Upper lobe of right lung (tissue), 1 donor: ENCODE data around the gene TIMP3. TPM values are rescaled to one million over a fixed set of nuclear protein-coding genes. Genes with fewer than 3 reads are reported as not detected.

Source experiments
- ATAC-seq: fragments of 200-7000 bp; cut with Tn5 transposase; one replicate; pipeline ENCODE4 v1.9.1; 2020; ENCODE audit warnings: mild to moderate bottlenecking, moderate library complexity
- DNase-seq: peaks from one replicate; pipeline ENCODE4 v3.0.0-alpha.2; 2020
- H3K27ac ChIP-seq: fragments of 200-600 bp; one replicate; pipeline ENCODE4 v1.8.0; 2022
- H3K27me3 ChIP-seq: fragments of 200-600 bp; one replicate; pipeline ENCODE4 v1.8.0; 2022; ENCODE audit warnings: mild to moderate bottlenecking
- H3K36me3 ChIP-seq: fragments of 200-600 bp; one replicate; pipeline ENCODE4 v1.8.0; 2022
- H3K4me1 ChIP-seq: fragments of 200-600 bp; one replicate; pipeline ENCODE4 v1.8.0; 2022
- H3K4me3 ChIP-seq: fragments of 200-600 bp; one replicate; pipeline ENCODE4 v1.8.0; 2022; ENCODE audit warnings: mild to moderate bottlenecking
- H3K9me3 ChIP-seq: fragments of 200-600 bp; one replicate; pipeline ENCODE4 v1.8.0; 2022
- CTCF ChIP-seq: fragments of 200-600 bp; IDR thresholded peaks from one replicate; pipeline ENCODE4 v1.8.0; 2022; ENCODE audit warnings: antibody characterized with exemption
- intact Hi-C: fragments of 100-400 bp; cut with DNase I; formaldehyde crosslinking; loops from one replicate; pipeline ENCODE4 v1.11.0; 2022
- total RNA-seq: library from RNA; stranded (reverse); fragmentation: NEBNext Ultra II Directional; extraction: Animal tissue kit (Norgen Biotek cat#: 25700); gene quantifications from one replicate; pipeline ENCODE4 v1.2.1, GENCODE V29; 2021
- donor health status: DM: no; HTN: yes; CAD: no; lungs with severe emphysema.

TIMP3 gene
- total RNA-seq, 1 donor from 2014 or later: 749 TPM

DNA sequence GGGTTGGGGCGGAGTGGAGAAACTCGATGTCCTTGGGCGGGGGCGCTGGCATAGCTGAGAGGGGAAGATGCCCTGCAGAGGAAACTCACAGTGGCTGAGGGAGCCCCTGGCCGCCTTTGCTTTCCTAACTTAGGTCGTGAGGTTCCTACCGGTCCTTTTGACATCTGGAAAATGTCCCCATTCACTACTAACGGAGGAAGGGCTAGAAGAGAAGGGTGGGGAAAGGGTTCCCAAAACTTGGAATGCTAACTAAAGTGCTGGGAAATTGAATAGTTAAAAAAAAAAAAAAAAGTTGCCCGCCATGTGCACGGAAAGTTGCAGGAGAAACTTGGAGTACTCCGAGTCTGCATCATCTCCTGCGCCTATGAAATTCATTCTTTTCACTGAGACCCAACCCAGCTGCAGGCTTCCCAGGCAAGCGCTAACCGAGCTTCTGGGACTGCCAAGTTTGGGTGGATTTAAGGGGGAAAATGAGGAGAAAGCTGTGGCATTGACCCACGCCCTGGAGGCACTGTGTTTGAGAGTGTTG lies 796 bp downstream of the TIMP3 start:
- H3K36me3 ChIP-seq: peaks cover 19% of the 10 kb centered on the region
- peaks cover 4% of the 10 kb centered on the region for H3K27me3 ChIP-seq
- ATAC-seq (no peak), DNase-seq (no peak)
- H3K9me3 ChIP-seq: no peaks in the 10 kb centered on the region
- peaks cover 27% of the 10 kb centered on the region for H3K4me1 ChIP-seq
- TF ChIP-seq CTCF: no peak
- peak overlapping the region; percentile 92 for H3K27ac ChIP-seq
- intact Hi-C loops: no loop called here
- H3K4me3 ChIP-seq: peak overlapping the region; percentile 73

DNA sequence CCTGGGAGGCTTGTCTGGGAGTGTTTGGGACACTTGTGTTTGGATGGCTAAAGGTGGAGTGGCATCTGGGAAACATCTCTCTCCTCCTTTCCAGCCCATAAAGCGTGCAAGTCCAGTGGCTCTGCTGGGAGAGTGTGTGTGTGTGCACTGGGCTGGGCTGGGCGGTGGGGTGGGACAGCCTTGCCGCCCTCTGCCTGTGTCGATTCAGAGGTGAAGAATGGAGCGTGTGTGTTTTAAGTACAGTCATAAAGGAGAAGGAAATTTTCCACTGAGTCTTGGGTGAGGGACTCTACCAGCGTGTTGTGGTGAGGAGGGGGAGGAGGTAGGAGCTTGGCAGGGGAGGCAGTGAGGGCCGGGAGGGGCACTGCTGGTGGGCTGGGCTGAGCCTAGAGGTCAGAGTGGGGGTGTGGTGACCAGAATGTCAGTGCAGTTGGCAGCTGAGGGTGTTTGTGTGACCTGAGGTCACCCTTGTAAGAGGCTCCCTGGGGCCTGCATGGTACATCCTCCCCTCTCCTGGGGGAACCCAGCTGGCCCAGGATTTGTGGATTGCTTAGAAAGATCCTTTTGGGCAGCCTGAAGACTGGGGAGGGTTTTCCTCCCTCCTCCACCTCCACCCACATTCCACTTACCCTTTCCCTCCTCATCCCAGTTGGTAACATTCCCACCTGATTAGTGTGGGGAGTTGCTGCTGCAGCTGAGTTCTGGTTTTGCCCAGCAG lies 1.7 kb downstream of the TIMP3 start:
- Histone ChIP-seq H3K36me3 (peaks cover 27% of the 10 kb centered on the region), H3K27me3 (peaks cover 4% of the 10 kb centered on the region), H3K27ac (peak overlapping the region; percentile 92), H3K9me3 (no peaks in the 10 kb centered on the region), H3K4me3 (peak overlapping the region; percentile 73), H3K4me1 (peaks cover 32% of the 10 kb centered on the region)
- intact Hi-C loops: no loop called here
- no peak for DNase-seq
- ATAC-seq: peak; percentile 42
- TF ChIP-seq CTCF: no peak

DNA sequence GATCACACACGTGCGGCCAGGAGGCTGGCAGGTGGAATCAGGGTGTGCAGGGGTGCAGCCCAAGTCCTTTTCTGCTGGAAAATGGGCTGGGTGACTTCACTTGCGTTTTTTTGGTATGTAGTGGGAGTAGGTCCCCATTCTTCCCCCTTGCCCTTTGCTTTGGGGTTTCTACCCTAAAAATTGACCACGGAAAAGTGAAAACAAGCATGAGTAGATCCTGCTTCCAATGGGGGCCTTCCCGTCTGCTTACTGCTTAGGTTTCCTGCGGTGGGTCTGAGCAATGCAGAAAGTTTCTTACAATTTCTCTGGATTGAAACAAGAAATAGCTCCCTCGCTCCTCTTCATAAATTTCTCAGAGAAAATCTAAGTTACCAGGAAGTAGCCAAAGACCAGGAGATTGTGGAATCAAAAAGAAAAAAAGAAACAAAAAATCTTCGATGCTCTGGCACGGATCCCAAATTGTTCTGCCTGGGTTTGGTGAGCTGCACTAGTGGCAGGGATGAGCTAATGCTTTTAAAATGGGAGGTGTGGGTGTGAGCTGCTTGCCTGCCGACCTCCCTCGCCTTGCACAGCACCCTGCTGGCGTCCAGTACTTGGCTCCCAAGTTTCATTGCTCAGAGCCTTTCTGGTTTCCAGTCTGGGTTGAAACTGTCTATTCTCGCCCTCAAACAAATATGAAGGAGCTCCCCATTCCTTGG lies 2.4 kb downstream of the TIMP3 start:
- Histone ChIP-seq H3K27ac (peak overlapping the region; percentile 92), H3K4me1 (peaks cover 39% of the 10 kb centered on the region), H3K27me3 (peaks cover 4% of the 10 kb centered on the region), H3K9me3 (no peaks in the 10 kb centered on the region), H3K36me3 (peaks cover 34% of the 10 kb centered on the region), H3K4me3 (peak overlapping the region; percentile 73)
- ATAC-seq: no peak
- TF ChIP-seq CTCF: no peak
- DNase-seq: no peak
- intact Hi-C loops: no loop called here

- Histone ChIP-seq H3K4me1 (peaks cover 48% of the 10 kb centered on the region), H3K9me3 (no peaks in the 10 kb centered on the region), H3K36me3 (peaks cover 43% of the 10 kb centered on the region), H3K27me3 (peaks cover 4% of the 10 kb centered on the region), H3K27ac (peak overlapping the region; percentile 92), H3K4me3 (peak overlapping the region; percentile 73)
- intact Hi-C loops: no loop called here
- TF ChIP-seq CTCF: no peak
- ATAC-seq (no peak), DNase-seq (no peak)
Observed at GRCh38 chr22:32804531-32805360, 3.2 kb downstream of the TIMP3 start.

- ATAC-seq: no peak
- peaks cover 50% of the 10 kb centered on the region for H3K36me3 ChIP-seq
- peaks cover 53% of the 10 kb centered on the region for H3K4me1 ChIP-seq
- TF ChIP-seq CTCF: no peak
- peak overlapping the region; percentile 30 for H3K27ac ChIP-seq
- DNase-seq: no peak
- H3K27me3 ChIP-seq: peaks cover 4% of the 10 kb centered on the region
- intact Hi-C loops: no loop called here
- H3K9me3 ChIP-seq: no peaks in the 10 kb centered on the region
- H3K4me3 ChIP-seq: peak overlapping the region; percentile 73
Observed at GRCh38 chr22:32805361-32805881, 3.9 kb downstream of the TIMP3 start.
